ENCODE results near the gene DPP6.

Gene DPP6

DNA sequence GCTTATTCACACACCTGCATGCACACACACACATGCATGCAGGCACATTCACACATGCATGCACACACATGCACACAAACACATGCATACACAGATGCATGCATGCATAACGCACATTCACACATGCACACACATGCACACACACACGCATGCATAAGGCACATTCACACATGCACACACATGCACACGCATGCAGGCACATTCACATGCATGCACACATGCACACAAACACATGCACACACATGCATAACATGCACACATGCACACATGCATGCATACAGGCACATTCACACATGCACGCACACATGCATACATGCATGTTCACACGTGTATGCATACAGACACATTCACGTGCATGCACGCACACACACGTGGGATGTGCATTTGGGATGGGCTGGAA is 784.9 kb downstream of the DPP6 start:
- peaks cover 5% of the 10 kb centered on the region for H3K4me1 ChIP-seq (ENCODE audit: insufficient read depth, low read length)
- no peak overlapping the region for H3K4me3 ChIP-seq (ENCODE audit: low read length)

DNA sequence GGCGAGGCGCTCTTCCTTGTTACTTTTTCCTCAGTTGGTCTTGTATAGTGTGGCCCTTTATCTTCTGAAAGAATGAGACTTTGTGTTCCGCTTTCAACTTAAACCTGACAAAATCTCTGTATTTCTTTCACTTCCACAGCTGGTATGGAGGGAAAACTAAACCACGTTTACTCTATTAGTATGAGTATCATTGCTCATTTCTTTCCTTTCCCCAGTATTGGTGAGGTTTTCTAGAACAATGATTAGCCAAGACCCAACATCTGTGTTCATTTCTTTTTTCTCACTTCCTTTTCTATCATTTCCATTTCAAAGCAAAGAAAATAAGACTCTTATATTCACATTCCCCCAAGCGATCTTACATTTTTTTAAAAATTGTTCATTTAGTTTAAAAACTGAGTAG is 785.4 kb downstream of the DPP6 start:
- Histone ChIP-seq H3K36me3 (ENCODE audit: insufficient read depth, low read length) (no peaks in the 10 kb centered on the region), H3K4me1 (ENCODE audit: insufficient read depth, low read length) (peaks cover 10% of the 10 kb centered on the region), H3K9me3 (ENCODE audit: low read length) (no peaks in the 10 kb centered on the region), H3K27me3 (ENCODE audit: insufficient read depth, low read length) (peaks cover 12% of the 10 kb centered on the region), H2AFZ (ENCODE audit: low read depth, low read length) (no peak overlapping the region), H3K4me3 (ENCODE audit: low read length) (no peak overlapping the region)

More for the DNA sequence above, 784.9 kb downstream of the DPP6 start:
- Histone ChIP-seq H2AFZ (ENCODE audit: low read depth, low read length) (no peak overlapping the region), H3K27me3 (ENCODE audit: insufficient read depth, low read length) (peaks cover 12% of the 10 kb centered on the region), H3K36me3 (ENCODE audit: insufficient read depth, low read length) (no peaks in the 10 kb centered on the region), H3K9me3 (ENCODE audit: low read length) (no peaks in the 10 kb centered on the region)

DNA sequence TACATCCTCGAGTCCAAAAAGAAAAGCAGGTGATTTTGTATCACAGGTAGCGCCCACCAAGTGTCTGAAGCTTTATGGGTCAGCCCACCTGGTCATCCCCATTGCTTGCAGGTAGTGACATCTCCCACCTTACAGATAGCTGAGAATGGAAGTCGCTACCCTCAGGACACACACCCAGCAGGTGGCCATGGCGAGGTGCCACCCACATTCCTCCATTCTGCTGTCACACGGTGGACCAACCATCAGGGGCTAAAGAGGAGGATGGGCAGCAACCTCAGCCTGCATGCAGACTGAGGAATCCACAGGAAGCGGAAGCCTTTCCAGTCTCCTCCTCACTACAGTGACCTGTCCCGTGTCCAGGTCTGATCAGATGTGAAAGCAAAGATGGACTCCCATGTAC is 787.9 kb downstream of the DPP6 start:
- Histone ChIP-seq H2AFZ (ENCODE audit: low read depth, low read length) (no peak overlapping the region), H3K4me1 (ENCODE audit: insufficient read depth, low read length) (peaks cover 11% of the 10 kb centered on the region), H3K27me3 (ENCODE audit: insufficient read depth, low read length) (peaks cover 9% of the 10 kb centered on the region), H3K9me3 (ENCODE audit: low read length) (no peaks in the 10 kb centered on the region), H3K36me3 (ENCODE audit: insufficient read depth, low read length) (no peaks in the 10 kb centered on the region), H3K4me3 (ENCODE audit: low read length) (no peak overlapping the region)

DNA sequence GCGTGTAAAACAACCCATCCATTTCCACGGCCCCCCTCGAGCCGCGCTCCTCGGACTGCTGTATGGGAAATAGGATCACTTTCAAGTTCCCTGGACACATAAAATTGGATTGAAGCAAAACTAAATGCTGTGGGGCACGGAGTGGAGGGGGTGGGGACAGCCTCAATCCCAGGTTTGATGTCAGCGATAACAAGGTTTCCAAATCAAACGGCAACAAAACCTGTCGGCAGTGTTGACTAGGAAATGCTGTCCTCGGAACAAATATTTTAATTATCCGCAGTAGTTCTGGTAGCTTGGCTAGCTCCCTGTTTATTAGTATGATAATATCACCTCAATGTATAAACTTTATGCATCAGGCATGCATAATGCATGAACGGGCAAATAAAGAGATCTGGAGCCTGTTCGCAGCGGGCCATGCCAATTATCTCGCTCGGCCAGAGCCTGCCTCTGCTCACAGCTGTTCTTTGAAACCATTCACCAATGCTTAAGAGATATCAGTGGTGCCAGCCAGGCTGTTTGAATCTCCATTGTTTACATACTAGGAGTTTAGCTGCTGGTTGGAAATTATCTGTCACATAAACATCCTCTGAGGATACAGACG is 789.6 kb downstream of the DPP6 start:
- Histone ChIP-seq H3K36me3 (ENCODE audit: insufficient read depth, low read length) (no peaks in the 10 kb centered on the region), H3K9me3 (ENCODE audit: low read length) (no peaks in the 10 kb centered on the region), H3K4me3 (ENCODE audit: low read length) (no peak overlapping the region), H2AFZ (ENCODE audit: low read depth, low read length) (no peak overlapping the region), H3K27me3 (ENCODE audit: insufficient read depth, low read length) (peaks cover 11% of the 10 kb centered on the region), H3K4me1 (ENCODE audit: insufficient read depth, low read length) (peaks cover 11% of the 10 kb centered on the region)

DNA sequence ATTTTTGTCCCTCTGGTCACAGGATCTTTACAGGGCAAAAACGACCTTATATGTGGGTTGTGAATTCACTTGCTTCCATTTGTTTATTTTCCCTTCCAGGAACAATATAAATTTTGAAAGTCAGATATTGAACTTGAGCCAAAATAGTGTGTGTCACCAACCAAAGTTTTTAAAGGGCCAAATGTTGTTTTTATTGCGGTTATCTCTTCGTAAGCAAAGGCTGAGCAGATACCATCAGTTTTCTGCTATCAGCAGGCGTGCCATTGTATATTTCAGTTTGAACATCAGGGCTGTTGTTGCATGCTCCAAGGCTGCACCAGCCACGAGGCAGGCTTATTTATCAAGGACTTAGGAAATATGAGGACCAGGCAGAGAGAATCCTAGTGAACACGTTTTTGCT is 790.4 kb downstream of the DPP6 start:
- Histone ChIP-seq H3K4me3 (ENCODE audit: low read length) (no peak overlapping the region), H3K27me3 (ENCODE audit: insufficient read depth, low read length) (peaks cover 11% of the 10 kb centered on the region), H3K9me3 (ENCODE audit: low read length) (no peaks in the 10 kb centered on the region), H3K4me1 (ENCODE audit: insufficient read depth, low read length) (peaks cover 11% of the 10 kb centered on the region), H3K36me3 (ENCODE audit: insufficient read depth, low read length) (no peaks in the 10 kb centered on the region), H2AFZ (ENCODE audit: low read depth, low read length) (no peak overlapping the region)

DNA sequence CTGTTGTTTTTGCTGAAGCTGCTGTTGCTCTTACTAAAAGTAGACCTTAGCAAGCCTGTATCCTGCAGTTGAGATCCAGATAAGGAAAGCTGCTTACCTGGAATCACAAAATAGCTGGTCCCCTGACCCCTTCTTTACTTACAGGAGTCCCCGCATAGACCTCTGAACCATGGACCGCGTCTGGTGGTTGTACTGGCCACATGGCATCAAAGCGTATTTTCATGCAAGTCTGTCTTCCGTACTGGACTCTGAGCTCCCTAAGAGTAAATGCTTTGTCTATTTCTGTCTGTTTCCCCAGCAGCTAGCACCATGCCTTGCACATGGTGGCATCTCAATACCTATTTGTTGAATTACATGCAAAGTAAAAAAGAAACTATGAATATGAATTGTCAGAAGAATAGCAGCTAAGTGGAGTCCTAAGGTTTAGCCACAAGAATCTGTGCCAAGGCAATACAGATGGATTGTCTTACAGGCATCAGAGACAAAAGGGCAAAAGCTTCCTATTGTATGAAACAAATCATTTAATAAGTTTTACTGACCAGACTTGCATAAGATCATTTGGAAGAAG is 791.6 kb downstream of the DPP6 start:
- no peak overlapping the region for H3K4me3 ChIP-seq (ENCODE audit: low read length)
- no peaks in the 10 kb centered on the region for H3K9me3 ChIP-seq (ENCODE audit: low read length)
- peaks cover 11% of the 10 kb centered on the region for H3K27me3 ChIP-seq (ENCODE audit: insufficient read depth, low read length)
- no peak overlapping the region for H2AFZ ChIP-seq (ENCODE audit: low read depth, low read length)
- H3K4me1 ChIP-seq (ENCODE audit: insufficient read depth, low read length): peaks cover 11% of the 10 kb centered on the region
- H3K36me3 ChIP-seq (ENCODE audit: insufficient read depth, low read length): no peaks in the 10 kb centered on the region

DNA sequence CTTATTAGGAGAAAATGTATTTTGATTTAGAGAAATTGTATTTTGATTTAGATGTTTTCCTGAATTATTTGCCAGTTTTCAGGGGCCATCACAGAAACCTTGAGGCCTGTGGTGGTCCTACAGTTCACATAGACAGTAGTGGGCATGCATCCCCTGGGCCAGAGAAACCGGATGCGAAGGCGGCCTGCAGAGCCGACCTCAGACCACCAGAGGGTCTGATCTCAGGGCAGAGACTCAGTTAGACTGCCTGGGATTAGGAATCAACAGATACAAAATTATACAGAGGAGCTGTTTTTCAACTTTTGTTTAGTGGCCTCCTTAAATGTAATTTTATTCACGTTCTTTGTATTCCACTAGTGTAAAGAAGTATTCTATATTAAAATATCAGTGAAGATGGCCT is 792.3 kb downstream of the DPP6 start:
- H3K36me3 ChIP-seq (ENCODE audit: insufficient read depth, low read length): no peaks in the 10 kb centered on the region
- no peak overlapping the region for H3K4me3 ChIP-seq (ENCODE audit: low read length)
- no peak overlapping the region for H2AFZ ChIP-seq (ENCODE audit: low read depth, low read length)
- H3K9me3 ChIP-seq (ENCODE audit: low read length): no peaks in the 10 kb centered on the region
- H3K4me1 ChIP-seq (ENCODE audit: insufficient read depth, low read length): peaks cover 11% of the 10 kb centered on the region
- peaks cover 10% of the 10 kb centered on the region for H3K27me3 ChIP-seq (ENCODE audit: insufficient read depth, low read length)

DNA sequence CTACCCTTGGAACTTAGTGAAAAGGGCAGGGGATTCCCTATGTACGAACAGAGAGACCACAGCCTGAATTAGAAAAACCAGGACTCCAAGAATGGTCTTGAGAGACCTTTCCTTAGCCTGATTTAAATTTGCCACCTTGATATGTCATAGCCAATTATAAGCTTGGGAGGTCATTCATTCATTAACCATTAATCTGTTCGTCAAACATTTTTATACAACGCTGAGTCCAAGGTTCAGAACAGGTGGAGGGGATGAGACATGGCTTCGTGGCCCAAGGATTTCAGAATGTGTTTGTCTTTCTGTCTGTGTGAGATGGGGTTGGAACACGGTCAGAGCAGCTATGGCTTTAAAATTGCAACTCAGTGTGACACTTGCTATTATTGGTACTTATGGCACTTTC is 792.8 kb downstream of the DPP6 start:
- no peak overlapping the region for H3K4me3 ChIP-seq (ENCODE audit: low read length)
- peaks cover 7% of the 10 kb centered on the region for H3K27me3 ChIP-seq (ENCODE audit: insufficient read depth, low read length)
- no peaks in the 10 kb centered on the region for H3K9me3 ChIP-seq (ENCODE audit: low read length)
- H2AFZ ChIP-seq (ENCODE audit: low read depth, low read length): no peak overlapping the region
- peaks cover 11% of the 10 kb centered on the region for H3K4me1 ChIP-seq (ENCODE audit: insufficient read depth, low read length)
- H3K36me3 ChIP-seq (ENCODE audit: insufficient read depth, low read length): no peaks in the 10 kb centered on the region

DNA sequence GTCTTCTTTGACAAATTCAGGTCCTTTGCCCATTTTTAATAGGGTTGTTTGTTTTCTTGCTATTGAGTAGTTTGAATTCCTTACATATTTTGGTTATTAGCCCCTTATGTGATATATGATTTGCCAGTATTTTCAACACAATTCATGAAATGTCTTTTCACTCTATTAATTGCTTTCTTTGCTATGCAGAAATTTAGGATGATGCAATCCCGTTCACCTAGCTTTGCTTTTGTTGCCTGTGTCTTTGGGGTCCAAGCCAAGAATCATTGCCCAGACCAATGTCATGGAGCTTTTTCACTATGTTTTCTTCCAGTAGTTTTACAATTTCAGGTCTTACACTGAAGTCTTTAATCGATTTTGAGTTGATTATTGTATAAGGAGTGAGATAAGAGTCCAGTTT is 796.3 kb downstream of the DPP6 start:
- peaks cover 2% of the 10 kb centered on the region for H3K27me3 ChIP-seq (ENCODE audit: insufficient read depth, low read length)
- H3K36me3 ChIP-seq (ENCODE audit: insufficient read depth, low read length): no peaks in the 10 kb centered on the region
- H3K4me3 ChIP-seq (ENCODE audit: low read length): no peak overlapping the region
- H3K4me1 ChIP-seq (ENCODE audit: insufficient read depth, low read length): no peaks in the 10 kb centered on the region
- no peaks in the 10 kb centered on the region for H3K9me3 ChIP-seq (ENCODE audit: low read length)
- no peak overlapping the region for H2AFZ ChIP-seq (ENCODE audit: low read depth, low read length)

DNA sequence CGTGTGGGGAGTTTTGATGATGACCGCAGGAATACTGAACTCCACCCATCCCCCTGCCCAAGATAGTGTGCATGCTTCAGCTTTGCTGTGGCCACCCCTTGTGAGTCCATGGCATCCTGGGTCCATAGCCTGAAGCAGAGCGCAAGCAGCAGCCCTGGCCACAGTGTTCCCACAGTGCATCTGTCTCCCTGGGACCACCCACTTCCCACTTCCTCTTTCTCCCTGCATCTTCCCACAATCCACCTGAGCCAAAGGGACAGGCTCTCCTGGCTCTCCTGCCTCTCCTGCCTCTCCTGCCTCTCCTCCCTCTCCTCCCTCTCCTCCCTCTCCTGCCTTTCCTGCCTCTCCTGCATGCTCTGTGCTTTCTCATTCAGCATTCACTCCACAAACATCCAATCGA is 800.0 kb downstream of the DPP6 start:
- H3K9me3 ChIP-seq (ENCODE audit: low read length): no peaks in the 10 kb centered on the region
- H3K4me3 ChIP-seq (ENCODE audit: low read length): no peak overlapping the region
- no peaks in the 10 kb centered on the region for H3K4me1 ChIP-seq (ENCODE audit: insufficient read depth, low read length)
- H3K27me3 ChIP-seq (ENCODE audit: insufficient read depth, low read length): peaks cover 5% of the 10 kb centered on the region
- H2AFZ ChIP-seq (ENCODE audit: low read depth, low read length): no peak overlapping the region
- H3K36me3 ChIP-seq (ENCODE audit: insufficient read depth, low read length): no peaks in the 10 kb centered on the region

DNA sequence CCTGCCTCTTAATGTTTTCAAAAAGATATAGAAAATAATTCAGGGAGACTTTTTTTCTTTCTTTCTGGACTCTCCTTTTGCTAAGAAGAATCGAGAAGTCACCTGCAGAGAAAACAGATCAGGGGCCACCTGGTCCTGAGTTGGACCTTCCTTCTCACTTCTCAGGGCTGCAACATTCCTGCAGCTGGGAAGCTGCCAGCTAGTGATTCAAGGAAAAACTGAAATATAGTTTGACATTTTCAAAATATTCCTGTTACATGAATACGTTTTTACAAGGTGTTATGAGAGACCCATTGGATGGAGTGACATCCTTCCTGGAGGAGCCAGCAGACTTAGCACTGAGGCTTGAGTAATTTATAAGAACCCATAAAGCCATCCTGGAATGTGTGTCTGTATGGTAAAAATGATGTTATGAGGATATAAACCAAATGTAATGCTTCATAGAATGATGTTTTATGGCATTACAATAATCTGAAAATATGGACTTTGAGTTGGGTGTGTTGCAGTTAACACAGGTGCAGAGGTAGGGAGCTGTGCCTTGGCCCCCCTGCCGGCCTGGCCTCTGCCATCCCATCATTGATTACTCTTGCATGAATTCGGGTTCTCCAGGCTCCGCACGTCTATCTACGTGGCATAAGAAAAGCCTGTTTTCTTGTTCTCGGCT is 801.0 kb downstream of the DPP6 start:
- peaks cover 5% of the 10 kb centered on the region for H3K27me3 ChIP-seq (ENCODE audit: insufficient read depth, low read length)
- no peaks in the 10 kb centered on the region for H3K36me3 ChIP-seq (ENCODE audit: insufficient read depth, low read length)
- H3K9me3 ChIP-seq (ENCODE audit: low read length): no peaks in the 10 kb centered on the region
- H2AFZ ChIP-seq (ENCODE audit: low read depth, low read length): no peak overlapping the region
- no peaks in the 10 kb centered on the region for H3K4me1 ChIP-seq (ENCODE audit: insufficient read depth, low read length)
- no peak overlapping the region for H3K4me3 ChIP-seq (ENCODE audit: low read length)

DNA sequence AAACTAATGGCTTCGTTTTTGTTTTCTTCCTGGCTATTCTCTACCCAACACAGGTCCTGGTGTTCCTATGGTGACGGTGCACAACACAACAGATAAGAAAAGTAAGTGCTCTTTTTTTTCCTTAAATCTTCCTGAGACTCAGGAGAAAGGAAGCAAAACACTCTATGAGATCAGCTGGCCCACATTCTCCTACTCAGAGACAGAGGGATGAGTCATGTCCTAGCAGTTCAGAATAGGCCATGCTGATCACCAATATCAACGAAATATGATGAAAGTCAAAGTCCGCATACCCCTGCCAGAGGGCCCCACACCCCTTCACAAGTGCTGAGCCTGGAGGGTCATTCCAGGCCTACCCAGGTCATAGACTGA is 801.5 kb downstream of the DPP6 start:
- H3K36me3 ChIP-seq (ENCODE audit: insufficient read depth, low read length): no peaks in the 10 kb centered on the region
- H2AFZ ChIP-seq (ENCODE audit: low read depth, low read length): no peak overlapping the region
- H3K4me1 ChIP-seq (ENCODE audit: insufficient read depth, low read length): no peaks in the 10 kb centered on the region
- H3K27me3 ChIP-seq (ENCODE audit: insufficient read depth, low read length): peaks cover 5% of the 10 kb centered on the region
- no peaks in the 10 kb centered on the region for H3K9me3 ChIP-seq (ENCODE audit: low read length)
- H3K4me3 ChIP-seq (ENCODE audit: low read length): no peak overlapping the region

DNA sequence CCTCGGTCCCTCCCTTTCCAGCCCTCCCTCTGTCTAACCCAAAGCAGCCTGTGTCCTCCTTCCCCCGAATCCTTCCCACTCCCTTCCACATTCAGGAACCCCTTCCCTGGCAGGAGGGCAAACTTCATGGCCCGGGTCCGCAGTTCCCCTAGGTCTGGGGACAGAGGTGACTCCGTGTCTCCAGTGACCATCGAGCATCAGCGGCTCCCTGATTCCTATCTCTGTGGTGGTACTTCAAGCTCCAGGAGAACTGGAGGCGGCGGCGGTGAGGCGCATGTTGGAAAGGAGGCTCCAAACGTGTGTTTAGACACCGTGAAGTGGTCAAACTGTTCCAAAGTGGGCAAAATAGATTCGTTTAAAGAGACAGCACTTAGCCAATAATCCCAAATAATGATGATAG is 802.6 kb downstream of the DPP6 start:
- Histone ChIP-seq H3K36me3 (ENCODE audit: insufficient read depth, low read length) (no peaks in the 10 kb centered on the region), H3K4me1 (ENCODE audit: insufficient read depth, low read length) (no peaks in the 10 kb centered on the region), H3K27me3 (ENCODE audit: insufficient read depth, low read length) (peaks cover 5% of the 10 kb centered on the region), H3K4me3 (ENCODE audit: low read length) (no peak overlapping the region), H3K9me3 (ENCODE audit: low read length) (no peaks in the 10 kb centered on the region), H2AFZ (ENCODE audit: low read depth, low read length) (no peak overlapping the region)

DNA sequence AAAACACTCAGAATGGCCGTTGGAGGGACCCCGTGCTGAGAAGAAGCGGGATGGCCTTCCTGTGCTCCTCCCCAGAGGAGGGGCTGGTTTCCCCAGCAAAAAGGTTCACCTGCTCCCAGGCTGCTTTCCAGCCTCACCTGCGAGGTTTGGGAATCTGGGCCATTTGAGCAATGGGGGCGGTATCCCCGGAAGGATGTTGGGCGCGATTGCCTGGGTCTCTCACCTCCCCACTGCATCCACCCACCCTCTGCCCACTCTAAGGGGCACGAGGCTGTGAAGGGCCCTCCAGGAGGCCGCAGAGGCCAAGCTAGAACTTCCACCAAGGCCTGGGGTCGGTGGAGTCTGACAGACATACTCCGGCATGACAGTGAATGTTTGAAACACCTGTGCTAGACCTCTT is 803.2 kb downstream of the DPP6 start:
- H3K36me3 ChIP-seq (ENCODE audit: insufficient read depth, low read length): no peaks in the 10 kb centered on the region
- H3K4me3 ChIP-seq (ENCODE audit: low read length): no peak overlapping the region
- H2AFZ ChIP-seq (ENCODE audit: low read depth, low read length): no peak overlapping the region
- peaks cover 7% of the 10 kb centered on the region for H3K27me3 ChIP-seq (ENCODE audit: insufficient read depth, low read length)
- H3K4me1 ChIP-seq (ENCODE audit: insufficient read depth, low read length): no peaks in the 10 kb centered on the region
- no peaks in the 10 kb centered on the region for H3K9me3 ChIP-seq (ENCODE audit: low read length)
